ENCODE measurements around the gene LIMS2.

Gene LIMS2

DNA sequence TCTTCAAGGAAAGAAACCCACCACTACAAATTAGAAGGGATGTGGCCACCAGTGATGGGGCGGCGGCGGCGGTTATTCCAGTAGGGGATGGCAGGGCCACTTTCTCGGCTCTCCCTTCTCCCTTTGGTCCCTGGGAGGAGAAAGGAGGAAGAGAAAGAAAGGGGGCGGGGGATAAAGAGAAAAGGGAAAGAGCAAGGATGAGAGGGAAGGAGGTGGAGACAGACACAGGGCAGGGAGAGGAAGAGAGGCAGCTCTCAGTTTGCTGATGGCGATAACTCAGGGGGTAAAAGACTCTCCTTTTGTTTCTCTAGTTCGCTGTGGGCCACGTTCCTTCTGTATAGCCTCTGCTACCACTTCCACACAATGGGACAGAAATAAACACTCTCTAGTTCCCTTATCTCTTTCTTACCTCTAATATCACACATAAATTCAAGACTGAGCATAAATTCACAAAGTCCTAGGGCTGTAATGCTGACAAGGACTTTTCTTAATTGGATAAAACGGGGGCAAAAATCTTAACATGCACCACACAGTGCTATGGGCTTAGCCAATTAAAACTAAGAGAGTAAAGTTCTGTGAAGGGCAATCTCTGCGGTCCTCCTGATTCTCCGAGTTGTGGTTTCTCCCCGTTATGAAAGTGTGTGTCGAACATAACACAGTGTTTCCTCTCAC is 40.6 kb upstream of the LIMS2 start:
- no peak for TF ChIP-seq ZFX (IDR thresholded peaks at IDR 0.05)
- TF ChIP-seq, protein P1, sequence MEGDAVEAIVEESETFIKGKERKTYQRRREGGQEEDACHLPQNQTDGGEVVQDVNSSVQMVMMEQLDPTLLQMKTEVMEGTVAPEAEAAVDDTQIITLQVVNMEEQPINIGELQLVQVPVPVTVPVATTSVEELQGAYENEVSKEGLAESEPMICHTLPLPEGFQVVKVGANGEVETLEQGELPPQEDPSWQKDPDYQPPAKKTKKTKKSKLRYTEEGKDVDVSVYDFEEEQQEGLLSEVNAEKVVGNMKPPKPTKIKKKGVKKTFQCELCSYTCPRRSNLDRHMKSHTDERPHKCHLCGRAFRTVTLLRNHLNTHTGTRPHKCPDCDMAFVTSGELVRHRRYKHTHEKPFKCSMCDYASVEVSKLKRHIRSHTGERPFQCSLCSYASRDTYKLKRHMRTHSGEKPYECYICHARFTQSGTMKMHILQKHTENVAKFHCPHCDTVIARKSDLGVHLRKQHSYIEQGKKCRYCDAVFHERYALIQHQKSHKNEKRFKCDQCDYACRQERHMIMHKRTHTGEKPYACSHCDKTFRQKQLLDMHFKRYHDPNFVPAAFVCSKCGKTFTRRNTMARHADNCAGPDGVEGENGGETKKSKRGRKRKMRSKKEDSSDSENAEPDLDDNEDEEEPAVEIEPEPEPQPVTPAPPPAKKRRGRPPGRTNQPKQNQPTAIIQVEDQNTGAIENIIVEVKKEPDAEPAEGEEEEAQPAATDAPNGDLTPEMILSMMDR (conservative IDR thresholded peaks at IDR 0.05) = no peak
- no peak overlapping the region for H3K27ac ChIP-seq

DNA sequence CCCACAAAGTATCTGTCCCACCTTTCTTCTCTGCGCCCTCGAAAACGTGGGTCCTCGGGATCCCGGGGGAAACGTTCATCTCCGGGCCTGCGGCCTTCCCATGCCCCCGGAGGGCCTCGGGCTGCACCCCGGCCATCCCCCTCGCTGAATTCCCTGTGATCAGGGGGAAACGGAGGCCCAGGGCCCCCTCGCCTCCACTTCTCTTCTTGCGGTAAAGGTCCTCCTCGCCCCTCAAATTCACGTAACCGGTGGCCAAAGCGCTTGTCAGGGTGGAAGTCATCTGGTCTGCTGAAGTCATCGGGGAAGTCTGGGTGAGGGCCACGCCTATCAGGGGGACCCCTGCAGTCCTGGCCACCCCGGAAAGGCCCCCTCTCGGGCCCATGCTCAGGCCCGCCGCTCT is 38.2 kb upstream of the LIMS2 start:
- TF ChIP-seq, protein P1 (conservative IDR thresholded peaks at IDR 0.05) = no peak
- no peak for TF ChIP-seq ZFX (IDR thresholded peaks at IDR 0.05)
- no peak overlapping the region for H3K27ac ChIP-seq

DNA sequence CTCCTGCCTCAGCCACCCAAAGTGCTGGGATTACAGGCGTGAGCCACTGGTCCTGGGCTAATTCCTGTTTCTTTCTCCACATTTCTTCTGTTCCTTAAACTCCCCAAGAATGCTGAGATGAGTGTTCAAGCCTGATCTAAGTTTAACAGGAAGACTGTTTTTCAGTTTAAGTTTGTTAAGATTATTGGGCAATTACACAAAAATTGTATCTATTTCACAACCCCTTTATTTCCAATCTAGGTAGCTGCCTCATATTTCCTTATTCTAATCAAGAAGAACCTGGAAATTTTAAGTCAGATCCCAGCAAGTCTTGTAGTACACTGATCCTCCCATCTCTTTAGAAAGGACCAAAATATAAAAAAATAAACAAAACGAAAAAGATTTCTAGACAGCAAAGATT is 37.7 kb upstream of the LIMS2 start:
- TF ChIP-seq, protein P1 (conservative IDR thresholded peaks at IDR 0.05) = no peak
- TF ChIP-seq ZFX (IDR thresholded peaks at IDR 0.05) = no peak
- H3K27ac ChIP-seq = no peak overlapping the region

DNA sequence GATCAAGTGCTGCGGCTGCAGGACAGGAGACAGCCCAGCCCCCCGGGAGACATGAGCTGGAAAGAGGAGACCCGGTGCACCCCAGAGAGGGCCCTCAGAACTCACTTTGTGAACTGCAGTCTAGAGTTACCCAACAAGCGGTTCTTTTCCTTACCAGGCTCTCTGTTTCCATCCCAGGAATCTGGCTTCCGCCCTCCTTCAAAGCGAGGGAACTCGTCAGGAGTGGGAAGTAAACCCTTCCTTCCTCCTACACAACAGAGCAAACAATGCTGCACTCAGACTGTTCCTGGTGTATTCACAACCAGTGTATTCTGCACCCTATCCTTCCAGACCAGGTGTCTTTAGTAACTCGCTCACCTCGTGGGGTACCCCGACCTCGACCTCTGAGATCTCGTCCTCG is 34.0 kb upstream of the LIMS2 start:
- H3K27ac ChIP-seq = no peak overlapping the region
- TF ChIP-seq, protein P1 (conservative IDR thresholded peaks at IDR 0.05) = no peak
- no peak for TF ChIP-seq ZFX (IDR thresholded peaks at IDR 0.05)

DNA sequence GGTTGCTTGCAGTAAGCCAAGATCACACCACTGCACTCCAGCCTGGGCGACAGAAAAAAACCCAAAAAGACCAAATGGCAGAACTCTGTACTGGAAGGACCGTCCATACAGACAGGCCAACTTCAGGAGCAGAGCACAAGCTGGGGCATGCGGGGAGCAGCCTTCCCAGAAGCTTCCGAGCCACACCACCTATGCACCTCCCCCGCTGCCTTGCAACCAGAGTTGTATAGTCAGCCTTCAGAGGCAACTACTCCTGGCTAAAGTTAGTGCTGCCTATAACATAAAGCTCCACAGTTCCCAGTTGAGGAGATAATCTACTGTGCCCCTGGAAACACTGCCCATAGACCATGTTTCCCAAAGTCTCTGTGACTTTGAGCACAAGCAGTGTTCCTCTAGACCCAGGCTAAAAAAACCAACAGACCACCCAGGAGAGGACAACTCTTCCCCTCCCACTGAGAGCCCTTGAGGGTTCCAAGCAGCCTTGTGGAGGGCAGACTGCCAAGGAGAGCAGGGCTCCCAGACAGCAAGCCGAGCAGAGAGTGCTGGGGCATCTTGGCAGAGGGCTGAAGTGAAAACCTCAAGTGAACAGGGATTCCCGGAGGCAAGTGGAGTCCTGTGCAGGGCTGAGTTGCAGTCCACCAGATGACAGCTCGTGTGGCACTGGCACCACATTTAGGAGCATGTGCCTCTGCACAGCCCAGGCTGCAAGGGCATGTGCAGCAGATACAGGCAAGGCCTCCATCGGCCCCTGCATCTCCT is 32.7 kb upstream of the LIMS2 start:
- no peak overlapping the region for H3K27ac ChIP-seq
- TF ChIP-seq ZFX (IDR thresholded peaks at IDR 0.05) = no peak
- TF ChIP-seq, protein P1 (conservative IDR thresholded peaks at IDR 0.05) = no peak

DNA sequence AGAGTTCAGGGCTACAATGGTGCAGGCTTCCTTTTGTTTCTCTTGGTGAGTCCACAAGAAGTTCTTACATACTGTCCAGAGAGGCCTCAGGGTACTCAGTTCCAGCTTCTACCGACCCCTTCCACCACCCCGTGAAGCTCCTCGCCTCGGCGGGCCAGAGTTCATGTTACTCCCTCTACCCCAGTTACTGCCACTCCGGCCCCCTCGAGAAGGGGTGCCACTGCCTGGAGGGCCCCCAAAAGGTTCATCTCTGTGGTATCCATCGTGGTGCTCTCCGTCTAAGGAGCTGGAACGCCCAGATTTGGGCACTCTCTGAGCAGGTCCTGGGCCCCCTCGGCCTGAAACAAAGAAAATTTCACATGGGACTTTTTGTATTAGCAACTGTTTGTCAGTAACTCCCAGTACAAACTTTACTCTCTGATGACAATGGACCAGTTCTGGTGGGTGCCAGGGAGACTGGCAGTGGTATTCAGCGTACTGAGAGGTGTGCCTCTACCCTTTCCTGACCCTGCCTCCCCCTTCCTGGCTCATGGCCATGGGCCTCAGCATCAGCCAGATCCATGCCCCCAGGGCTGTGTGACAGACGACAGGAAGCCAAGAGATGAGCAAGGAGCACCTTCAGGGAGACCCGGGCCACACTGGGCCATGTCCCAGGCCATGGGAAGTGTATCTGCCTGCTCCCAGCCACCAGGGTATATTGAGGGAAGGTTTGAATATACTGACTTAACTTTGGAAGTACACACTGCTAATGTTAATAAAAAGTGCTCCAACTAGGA is 31.1 kb upstream of the LIMS2 start:
- H3K27ac ChIP-seq = no peak overlapping the region
- TF ChIP-seq, protein P1 (conservative IDR thresholded peaks at IDR 0.05) = no peak
- no peak for TF ChIP-seq ZFX (IDR thresholded peaks at IDR 0.05)
